Testis (tissue), 2 donors: ENCODE measurements around the gene E2F6.

Experiments
- CTCF ChIP-seq, 3 experiments: fragments of 450-650 bp in 2 of 3; fragments of 200-600 bp in 1 of 3; sonication (generic) in 1 of 3; IDR thresholded peaks; one replicate each; pipeline ENCODE4 v1.5.1; 2016 to 2019; ENCODE audit warnings: antibody characterized with exemption in 3 of 3, mild to moderate bottlenecking in 2 of 3, moderate library complexity in 1 of 3
- POLR2A ChIP-seq: fragments of 450-650 bp; IDR thresholded peaks from one replicate; pipeline ENCODE4 v1.6.1; 2017; ENCODE audit warnings: antibody characterized with exemption, mild to moderate bottlenecking, moderate library complexity

GRCh38 chr2:11483806-11484617 lies 18.1 kb upstream of the E2F6 start:
- TF ChIP-seq CTCF (IDR thresholded peaks at IDR 0.05) (no peak), POLR2A (no peak)
